GM18873 (cell line): ENCODE measurements around the gene INO80D.
"Not testable (repeated sequence)": the region's sequence is repeated elsewhere in the genome, so short reads cannot be mapped to it uniquely, and the experiment has no call there.

Experiments
- ATAC-seq: cut with Tn5 transposase; IDR thresholded peaks from one replicate; pipeline ENCODE4 v1.9.1; 2021; ENCODE audit warnings: mild to moderate bottlenecking, moderate library complexity, moderate number of reproducible peaks; ENCODE audit not compliant: unreplicated experiment, low FRiP score

INO80D gene, protein sequence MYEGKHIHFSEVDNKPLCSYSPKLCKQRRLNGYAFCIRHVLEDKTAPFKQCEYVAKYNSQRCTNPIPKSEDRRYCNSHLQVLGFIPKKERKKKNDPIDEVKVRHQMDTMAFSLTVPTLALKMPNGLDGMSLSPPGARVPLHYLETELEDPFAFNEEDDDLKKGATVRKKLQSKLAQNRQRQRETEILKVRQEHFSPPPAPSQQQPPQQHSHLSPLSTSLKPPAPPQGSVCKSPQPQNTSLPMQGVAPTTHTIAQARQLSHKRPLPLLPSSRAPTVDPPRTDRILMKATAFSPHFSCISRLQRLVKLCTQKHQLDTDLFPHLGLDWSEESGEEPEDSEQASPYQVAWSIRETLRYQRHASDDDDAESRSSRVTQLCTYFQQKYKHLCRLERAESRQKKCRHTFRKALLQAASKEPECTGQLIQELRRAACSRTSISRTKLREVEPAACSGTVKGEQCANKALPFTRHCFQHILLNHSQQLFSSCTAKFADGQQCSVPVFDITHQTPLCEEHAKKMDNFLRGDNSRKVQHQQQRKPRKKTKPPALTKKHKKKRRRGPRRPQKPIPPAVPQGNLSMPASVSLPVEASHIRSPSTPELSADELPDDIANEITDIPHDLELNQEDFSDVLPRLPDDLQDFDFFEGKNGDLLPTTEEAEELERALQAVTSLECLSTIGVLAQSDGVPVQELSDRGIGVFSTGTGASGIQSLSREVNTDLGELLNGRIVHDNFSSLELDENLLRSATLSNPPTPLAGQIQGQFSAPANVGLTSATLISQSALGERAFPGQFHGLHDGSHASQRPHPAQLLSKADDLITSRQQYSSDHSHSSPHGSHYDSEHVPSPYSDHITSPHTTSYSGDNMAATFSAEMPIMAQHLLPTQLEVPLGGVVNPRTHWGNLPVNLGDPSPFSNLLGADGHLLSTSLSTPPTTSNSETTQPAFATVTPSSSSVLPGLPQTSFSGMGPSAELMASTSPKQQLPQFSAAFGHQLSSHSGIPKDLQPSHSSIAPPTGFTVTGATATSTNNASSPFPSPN

DNA sequence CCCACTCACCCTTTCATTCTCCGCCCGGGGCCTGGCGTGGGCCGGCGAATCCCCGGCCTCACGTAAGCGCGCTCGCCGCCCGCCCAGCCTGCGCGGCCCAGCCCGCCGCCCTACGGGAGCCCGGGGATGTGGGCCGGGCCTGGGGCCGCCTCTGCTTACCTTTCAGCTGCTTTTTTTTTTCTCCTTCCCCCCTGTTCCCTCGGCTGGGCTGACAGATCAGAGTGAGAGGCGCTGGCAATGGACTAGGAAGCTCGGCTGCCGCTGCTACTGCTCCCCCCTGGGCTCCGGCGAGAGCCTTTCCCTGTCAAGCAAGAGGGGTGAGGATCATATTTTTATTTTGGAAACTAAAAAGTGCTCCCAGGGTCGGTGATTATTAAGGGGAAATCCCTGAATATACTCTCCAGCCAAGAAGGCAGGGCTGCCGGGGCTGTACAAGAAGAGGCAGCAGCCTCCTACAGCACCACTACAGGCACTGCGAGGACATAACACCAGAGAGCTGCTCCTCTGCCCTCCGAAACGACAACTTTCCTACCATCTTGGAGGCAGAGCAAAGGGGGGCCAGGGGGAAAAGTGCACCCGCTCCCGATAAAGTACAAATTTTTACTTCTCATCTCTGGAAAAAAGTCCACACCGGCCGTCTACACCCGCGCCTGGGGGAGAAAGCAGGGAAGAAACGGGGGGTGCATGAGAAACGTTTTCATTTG is at the start of gene INO80D:
TSS of gene INO80D (minus strand) at position 433 of the 704 bp plus-strand sequence. CDS start 23,158 bp downstream, outside the sequence.
- ATAC-seq: peak; percentile 84

DNA sequence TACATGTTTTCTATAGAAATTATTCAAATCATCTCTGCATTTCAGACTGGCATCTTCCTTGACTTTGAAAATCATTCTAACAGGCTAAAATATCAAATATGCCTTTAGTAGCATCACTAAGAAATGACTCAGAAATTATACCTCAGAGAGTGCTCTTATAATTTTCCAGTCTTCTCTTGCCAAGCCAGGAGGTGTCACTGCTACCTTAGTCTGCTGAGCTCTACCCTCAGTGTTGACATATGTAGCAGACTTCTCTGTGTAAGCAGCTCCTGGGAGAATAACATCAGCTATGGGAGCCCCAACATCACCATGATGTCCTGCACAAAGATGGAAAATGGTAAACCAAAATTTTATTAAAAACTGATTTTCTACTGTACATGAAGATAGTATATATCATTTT is 41.7 kb upstream of the INO80D start:
- ATAC-seq: no peak

DNA sequence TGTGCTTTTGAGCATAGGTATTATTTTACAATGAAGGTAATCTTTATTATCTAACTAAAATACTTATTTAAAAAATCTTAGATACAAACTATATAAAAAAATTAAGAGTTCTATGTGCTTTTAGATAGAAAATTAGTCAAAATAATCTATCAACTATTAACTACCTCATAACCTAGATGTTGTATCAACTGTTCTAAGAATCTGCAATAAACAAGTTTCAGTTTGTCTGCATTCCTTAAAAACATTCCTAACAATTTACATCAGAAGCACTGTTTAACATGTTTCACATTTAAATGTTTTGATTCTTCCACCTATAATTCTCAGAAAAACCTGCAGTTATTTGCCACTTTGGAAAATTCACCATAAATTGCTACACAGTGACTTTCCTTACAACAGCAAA is 39.9 kb upstream of the INO80D start:
- ATAC-seq: no peak

DNA sequence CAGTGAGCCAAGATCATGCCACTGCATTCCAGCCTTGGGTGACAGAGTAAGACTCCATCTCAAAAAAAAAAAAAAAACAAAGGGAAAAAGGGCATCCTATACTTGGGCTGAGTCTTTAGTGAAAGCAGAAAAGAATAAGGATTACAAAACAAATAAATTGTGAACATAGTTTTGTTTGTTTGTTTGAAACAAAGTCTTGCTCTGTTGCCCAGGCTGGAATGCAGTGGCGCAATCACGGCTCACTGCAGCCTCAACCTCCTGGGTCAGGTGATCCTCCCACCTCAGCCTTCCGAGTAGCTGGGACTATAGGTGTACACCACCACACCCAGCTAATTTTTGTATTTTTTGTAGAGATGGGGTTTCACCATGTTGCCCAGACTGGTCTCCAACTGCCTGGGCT is 36.6 kb upstream of the INO80D start:
- ATAC-seq: not testable (repeated sequence)

DNA sequence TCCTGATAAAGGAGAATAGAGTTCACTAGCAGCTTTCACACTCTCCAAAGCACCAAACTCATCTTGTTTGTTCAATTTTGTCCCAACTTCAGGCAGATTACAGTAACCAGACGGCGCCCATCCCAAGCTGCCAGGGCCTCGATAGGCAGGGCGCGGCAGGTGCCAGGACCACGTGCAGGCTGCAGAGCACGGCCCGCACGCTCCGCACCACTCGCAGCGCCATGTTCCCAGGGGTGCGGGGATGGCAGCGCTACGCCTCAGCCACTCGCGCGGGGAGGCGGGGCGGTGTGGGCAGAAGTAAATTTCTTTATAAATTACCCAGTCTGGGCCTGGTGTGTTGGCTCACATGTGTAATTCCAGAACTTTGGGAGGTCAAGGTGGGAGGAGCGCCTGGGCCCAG is 30.3 kb upstream of the INO80D start:
- no peak for ATAC-seq

DNA sequence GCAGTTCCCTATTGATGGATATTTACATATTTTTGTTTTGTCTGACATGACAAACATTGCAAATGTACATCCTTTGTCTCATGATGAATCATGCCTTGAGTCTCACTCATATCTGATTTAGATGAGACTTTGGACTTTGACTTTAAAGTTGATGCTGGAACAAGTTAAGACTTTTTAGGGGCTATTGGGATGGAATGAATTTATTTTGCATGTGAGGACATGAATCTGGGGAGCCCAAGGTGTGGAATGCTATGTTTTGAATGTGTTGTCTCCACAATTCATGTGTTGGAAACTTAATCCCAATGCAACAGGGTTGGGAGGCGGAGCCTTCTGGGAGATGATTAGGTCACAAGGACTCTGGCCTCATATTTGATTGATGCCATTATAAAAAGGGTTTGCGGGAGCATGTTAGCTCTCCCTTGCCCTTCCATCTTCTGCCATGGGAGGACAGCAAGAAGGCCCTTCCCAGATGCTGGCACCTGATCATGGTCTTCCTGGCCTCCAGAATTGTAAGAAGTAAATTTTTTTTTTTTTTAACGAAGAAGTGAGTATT is 29.1 kb upstream of the INO80D start:
- ATAC-seq: no peak

DNA sequence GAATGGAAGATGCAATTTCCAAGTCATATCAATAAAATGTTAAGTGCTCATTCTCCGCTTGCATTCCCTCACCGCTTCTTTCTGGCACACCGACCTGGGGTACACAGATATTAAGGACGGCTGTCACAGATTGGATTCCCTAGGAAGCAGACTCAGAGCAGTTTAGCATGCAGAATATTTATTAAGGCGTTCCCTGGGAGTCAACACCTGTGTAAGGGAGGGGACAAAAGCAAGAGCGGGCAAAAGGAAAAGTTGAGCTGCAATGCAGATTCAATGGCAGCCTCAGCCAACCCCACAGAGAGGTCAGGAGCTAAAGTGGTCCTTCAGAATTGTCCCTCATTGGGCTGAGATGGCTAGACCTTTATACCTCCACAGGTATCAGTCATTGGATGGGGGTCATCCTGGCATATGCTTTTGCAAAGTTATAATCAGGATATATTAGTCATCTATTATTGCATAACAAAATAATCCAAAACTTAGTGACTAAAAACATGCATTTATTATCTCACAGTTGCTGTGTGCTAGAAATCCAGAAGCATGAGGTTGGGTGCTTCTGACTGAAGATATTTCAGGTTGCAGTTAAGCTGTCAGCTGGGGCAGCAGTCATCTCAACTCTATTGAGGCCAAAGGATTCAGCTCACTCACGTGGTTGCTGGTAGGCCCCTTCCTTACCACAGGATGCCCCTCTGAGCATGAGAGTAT is 27.0 kb upstream of the INO80D start:
- ATAC-seq: no peak

DNA sequence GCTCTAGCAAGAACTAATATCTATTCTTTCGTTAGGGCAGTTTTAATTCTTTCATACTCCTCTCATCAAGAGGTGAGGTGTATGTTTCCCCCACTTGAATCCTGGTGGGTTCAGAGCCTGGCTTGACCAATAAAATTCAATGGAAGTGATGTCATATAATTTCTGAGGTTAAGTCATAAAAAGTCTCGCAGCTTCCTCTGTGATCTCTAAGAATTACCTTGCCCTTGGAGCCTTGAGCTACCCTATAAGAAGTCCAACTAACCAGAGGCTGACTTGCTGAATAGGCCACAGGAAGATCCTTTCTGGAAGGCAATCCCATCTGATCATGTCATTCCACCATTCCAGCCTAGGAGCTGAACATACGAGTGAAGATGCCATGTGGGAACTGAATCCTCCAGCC is 26.1 kb upstream of the INO80D start:
- no peak for ATAC-seq

DNA sequence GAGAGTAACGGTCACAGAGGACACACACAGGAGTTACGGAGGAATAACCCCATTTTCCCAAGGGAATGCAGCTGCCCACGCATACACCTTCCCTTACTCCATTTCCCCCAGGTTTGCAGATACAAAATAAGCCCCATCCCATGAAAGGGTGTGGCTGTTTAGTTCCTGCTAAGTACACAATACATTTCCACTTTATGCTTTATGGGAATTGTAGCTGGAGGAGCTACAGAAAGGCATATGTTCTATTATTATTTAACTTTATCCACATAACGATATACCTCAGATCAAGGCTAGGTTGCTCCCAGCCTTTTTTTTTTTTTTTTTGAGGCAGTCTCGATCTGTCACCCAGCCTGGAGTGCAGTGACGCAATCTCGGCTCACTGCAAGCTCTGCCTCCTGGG is 22.7 kb upstream of the INO80D start:
- ATAC-seq: no peak

DNA sequence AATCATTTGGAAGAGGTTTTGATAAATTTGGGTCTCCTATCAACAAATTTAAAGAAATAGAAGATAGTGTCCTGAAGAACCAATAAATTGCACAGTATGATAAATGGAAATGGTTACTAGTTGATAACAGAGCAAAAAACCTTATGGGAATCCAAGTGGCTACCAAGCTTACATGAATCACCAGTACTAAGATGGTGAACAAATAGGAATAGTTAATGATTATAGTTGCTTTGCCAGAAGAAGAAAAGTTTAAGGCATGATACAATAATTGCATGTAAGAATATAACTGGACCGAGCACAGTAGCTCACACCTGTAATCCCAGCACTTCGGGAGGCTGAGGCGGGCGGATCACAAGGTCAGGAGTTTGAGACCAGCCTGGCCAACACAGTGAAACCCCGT is 19.6 kb upstream of the INO80D start:
- ATAC-seq: no peak

DNA sequence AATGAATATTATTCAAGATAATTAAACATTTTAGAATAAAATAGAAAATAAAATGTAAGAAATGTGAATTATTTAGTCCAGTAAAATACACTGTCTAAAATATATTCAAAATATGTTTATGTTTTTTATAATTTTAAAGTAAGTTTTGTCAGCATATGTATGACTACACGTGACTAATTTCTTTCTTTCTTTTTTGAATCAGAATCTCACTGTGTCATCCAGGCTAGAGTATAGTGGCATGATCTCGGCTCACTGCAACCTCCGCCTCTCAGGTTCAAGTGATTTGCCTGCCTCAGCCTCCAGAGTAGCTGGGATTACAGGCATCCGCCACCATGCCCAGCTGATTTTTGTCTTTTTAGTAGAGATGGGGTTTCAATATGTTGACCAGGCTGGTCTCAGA is 19.1 kb upstream of the INO80D start:
- ATAC-seq: no peak

DNA sequence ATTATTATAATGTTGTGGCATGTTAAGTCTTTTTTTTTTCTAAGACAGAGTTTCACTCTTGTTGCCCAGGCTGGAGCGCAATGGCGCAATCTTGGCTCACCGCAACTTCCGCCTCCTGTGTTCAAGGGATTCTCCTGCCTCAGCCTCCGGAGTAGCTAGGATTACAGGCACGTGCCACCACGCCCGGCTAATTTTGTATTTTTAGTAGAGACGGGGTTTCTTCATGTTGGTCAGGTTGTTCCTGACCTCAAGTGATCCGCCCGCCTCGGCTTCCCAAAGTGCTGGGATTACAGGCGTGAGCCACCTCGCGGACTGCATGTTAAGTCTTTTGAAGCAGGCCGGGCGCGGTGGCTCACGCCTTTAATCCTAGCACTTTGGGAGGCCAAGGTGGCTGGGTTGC is 12.9 kb upstream of the INO80D start:
- ATAC-seq: not testable (repeated sequence)

DNA sequence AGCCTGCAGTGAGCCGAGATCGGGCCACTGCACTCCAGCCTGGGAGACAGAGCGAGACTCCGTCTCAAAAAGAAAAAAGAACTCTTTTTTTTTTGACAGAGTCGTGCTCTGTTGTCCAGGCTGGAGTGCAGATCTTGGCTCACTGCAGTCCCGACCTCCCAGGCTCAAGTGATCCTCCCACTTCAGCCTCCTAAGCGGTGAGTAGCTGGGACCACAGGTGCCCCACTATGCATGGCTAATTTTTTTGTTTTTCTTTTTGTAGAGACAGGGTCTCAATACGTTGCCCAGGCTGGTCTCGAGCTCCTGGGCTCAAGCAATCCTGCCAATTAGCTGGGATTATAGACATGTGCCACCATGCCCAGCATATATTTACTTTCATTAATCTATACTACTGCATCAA is 12.5 kb upstream of the INO80D start:
- ATAC-seq: no peak

DNA sequence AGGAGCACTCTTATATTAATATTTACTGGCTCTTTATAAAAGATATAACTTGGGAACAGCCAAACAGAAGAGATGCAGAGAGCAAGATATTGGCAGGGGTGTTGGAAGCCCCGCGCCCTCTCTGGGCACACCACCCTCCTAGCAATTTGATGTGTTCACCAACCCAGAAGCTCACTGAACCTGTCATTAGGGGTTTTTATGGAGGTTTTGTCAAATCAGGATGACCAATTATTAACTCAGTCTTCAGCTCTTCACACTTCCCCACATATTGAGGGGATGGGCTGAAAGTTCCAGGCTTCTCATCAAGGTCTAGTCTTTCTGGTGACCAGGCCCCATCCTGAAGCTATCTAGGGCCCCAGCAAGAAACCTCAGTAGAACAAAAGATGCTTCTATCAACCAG is 10.9 kb upstream of the INO80D start:
- ATAC-seq: no peak

DNA sequence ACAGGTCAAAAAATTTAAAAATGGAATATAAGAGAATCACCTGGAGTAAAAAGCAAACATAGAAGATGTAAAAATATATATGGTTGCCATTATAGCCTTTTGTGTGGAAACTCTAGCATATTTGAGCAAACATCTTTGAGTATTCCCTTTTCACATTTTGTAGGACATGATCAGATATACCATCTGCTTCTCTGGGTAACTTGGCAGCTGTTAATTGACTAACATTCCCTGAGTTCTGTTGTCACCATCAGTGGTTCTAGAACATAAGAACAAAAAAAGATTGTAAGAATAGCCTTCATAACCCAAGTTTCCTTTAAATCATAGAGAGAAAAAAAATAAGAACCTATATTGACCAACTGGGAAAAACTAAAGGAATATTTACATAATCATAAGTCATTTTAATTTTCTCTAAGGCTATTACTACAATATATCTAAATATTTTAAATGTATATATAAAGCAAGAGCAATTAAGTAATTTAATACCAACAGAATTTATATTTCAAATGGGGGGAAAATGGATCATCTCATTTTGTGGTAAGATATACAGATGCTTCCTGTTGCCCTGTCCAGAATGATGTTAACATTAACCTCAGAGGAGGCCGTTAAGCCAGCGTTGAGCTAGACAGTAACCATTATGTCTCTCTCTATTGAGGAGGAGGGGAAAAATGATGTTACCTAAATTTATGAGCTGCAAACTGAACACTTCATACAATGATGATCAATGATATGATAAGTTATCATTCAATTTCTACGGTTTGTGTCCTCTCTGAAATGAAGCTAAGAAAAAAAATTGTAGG is 9.8 kb upstream of the INO80D start:
- no peak for ATAC-seq

DNA sequence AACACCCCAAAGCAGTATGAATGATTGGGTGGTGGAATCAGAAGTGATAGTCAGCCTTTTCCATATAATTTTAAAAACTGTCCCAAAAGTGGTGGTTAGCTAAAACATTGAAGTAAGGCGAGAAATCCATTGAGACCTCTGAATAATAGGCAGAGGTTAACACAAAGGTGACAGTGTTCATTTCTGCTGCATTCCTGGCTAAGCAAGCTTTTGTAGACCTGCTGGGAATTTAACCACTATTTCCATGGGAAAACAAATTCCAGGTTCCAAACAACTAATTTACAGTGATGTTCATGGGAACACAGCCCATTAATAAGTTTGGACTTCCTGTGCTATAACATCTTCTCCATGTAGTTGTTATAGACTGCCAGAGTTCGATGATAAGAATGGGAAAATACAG is 6.3 kb upstream of the INO80D start:
- no peak for ATAC-seq

DNA sequence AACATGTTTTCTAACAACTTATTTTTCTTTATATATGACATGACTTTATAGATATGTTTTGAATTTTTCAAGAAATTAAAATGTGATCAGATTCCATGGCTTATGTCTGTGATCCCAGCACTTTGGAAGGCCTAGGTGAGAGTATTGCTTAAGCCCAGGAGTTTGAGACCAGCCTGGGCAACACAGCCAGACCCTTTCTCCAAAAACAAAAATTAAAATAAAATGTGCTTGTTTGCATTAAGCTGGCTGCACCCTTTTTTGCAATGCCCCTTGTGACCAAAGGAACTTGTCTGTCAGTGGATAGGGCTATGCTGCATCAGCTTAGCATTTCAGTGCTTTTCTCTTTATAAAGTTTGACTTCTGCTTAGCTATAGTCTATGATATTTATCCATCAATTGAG is 2.3 kb upstream of the INO80D start:
- no peak for ATAC-seq

DNA sequence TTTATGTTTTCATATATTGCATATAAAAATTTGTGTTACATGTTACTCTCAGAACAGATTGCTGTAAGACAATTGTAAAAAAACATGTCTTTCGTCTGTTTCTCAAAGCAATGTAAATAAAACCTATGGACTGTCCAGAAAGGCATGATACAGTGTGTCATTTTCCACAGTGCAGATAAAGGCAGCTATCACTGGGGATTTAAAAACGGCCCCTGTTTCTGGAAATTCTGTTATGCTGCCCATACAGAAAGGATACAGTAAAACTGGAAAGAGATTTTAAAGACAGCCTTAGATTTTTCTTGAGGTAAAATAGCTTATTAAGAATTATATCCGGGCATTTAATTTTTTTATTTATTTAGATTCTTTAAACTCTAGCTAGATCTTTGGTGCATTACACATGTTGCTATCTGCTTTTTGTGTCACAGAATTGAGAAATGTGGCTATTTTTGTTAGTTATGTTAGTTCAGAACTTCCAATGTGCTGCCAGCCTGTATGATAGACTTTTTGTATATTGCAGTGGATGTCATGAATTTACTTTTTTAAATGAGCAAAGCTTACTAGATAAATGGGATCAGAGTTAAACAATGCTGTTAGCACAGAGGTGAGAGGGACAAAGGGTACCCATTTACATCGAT is 859 bp upstream of the INO80D start:
- ATAC-seq: no peak
